Chondrocyte (in vitro differentiated cells): ENCODE data around the gene SLC43A2. TPM values are rescaled to one million over a fixed set of nuclear protein-coding genes. Genes with fewer than 3 reads are reported as not detected.

Source experiments
- DNase-seq: peaks from one replicate; pipeline ENCODE4 v3.0.0; 2021; ENCODE audit warnings: mixed read lengths, low spot score
- H3K27ac Mint-ChIP-seq: one replicate; pipeline ENCODE4 v1.8.0; 2021; ENCODE audit warnings: mild to moderate bottlenecking, moderate library complexity, mixed read lengths; ENCODE audit not compliant: unreplicated experiment
- H3K27me3 Mint-ChIP-seq: 2 replicates; pipeline ENCODE4 v1.8.0; 2021; ENCODE audit warnings: low read depth, mixed read lengths
- H3K36me3 Mint-ChIP-seq: 2 replicates; pipeline ENCODE4 v1.8.0; 2021; ENCODE audit warnings: low read depth, mixed read lengths
- H3K4me1 Mint-ChIP-seq: 2 replicates; pipeline ENCODE4 v1.8.0; 2021; ENCODE audit warnings: low read depth, mild to moderate bottlenecking, mixed read lengths
- H3K4me3 Mint-ChIP-seq: one replicate; pipeline ENCODE4 v1.8.0; 2021; ENCODE audit warnings: mild to moderate bottlenecking, moderate library complexity, mixed read lengths; ENCODE audit not compliant: unreplicated experiment
- H3K9me3 Mint-ChIP-seq: 2 replicates; pipeline ENCODE4 v1.8.0; 2021; ENCODE audit warnings: low read depth, mixed read lengths
- total RNA-seq: library from RNA; stranded (reverse); gene quantifications from 3 replicates; pipeline ENCODE4 v1.2.1, GENCODE V29; 2021
- TF ChIP-seq, protein P1 (sequence below): fragments of 200-600 bp; sonication (generic); IDR thresholded peaks from 2 replicates; pipeline ENCODE4 v1.5.0; 2021; ENCODE audit warnings: antibody characterized with exemption, mild to moderate bottlenecking, moderate library complexity

SLC43A2 gene
- total RNA-seq, 1 donor from 2014 or later: 3.3 TPM

GRCh38 chr17:1522626-1523025, 106.0 kb downstream of the SLC43A2 start:
- no peak for DNase-seq
- Mint-ChIP-seq H3K36me3 (peaks cover 4% of the 10 kb centered on the region), H3K27ac (no peak overlapping the region), H3K4me1 (peaks cover 3% of the 10 kb centered on the region), H3K27me3 (no peaks in the 10 kb centered on the region), H3K4me3 (no peak overlapping the region), H3K9me3 (no peaks in the 10 kb centered on the region)
- TF ChIP-seq, protein P1, sequence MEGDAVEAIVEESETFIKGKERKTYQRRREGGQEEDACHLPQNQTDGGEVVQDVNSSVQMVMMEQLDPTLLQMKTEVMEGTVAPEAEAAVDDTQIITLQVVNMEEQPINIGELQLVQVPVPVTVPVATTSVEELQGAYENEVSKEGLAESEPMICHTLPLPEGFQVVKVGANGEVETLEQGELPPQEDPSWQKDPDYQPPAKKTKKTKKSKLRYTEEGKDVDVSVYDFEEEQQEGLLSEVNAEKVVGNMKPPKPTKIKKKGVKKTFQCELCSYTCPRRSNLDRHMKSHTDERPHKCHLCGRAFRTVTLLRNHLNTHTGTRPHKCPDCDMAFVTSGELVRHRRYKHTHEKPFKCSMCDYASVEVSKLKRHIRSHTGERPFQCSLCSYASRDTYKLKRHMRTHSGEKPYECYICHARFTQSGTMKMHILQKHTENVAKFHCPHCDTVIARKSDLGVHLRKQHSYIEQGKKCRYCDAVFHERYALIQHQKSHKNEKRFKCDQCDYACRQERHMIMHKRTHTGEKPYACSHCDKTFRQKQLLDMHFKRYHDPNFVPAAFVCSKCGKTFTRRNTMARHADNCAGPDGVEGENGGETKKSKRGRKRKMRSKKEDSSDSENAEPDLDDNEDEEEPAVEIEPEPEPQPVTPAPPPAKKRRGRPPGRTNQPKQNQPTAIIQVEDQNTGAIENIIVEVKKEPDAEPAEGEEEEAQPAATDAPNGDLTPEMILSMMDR: no peak

DNA sequence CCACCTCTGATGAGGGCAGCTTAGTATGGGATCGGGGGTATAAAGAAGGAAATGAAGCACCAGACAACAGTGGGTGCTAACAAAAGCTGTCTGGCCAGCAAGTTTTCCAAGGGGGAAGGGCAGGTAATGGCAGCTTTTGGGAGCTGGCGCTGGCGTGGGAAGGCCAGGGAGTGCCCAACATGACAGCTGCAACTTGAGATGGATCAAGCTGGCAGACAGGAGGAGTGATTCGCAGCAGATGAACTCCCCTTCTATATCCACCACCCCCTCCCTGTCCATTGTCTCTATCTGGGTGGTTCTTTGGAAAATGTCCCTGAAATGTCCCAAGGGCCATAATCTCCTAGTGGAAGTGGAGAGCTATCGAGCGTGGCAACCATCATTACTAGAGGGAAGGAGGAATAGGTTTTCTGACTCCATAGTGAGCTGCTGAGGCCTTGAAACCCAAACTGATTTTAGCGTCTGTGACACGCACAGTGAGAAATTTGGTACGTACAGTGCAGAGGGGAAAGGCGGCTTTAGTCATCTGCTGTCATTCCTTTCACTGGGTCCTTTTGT, 107.5 kb downstream of the SLC43A2 start:
- H3K4me1 Mint-ChIP-seq: peaks cover 6% of the 10 kb centered on the region
- TF ChIP-seq, protein P1: no peak
- H3K27me3 Mint-ChIP-seq: no peaks in the 10 kb centered on the region
- peaks cover 4% of the 10 kb centered on the region for H3K36me3 Mint-ChIP-seq
- H3K4me3 Mint-ChIP-seq: no peak overlapping the region
- DNase-seq: no peak
- H3K9me3 Mint-ChIP-seq: no peaks in the 10 kb centered on the region
- no peak overlapping the region for H3K27ac Mint-ChIP-seq

GRCh38 chr17:1519678-1520077, 109.0 kb downstream of the SLC43A2 start:
- no peaks in the 10 kb centered on the region for H3K36me3 Mint-ChIP-seq
- peaks cover 18% of the 10 kb centered on the region for H3K4me1 Mint-ChIP-seq
- H3K9me3 Mint-ChIP-seq: no peaks in the 10 kb centered on the region
- no peaks in the 10 kb centered on the region for H3K27me3 Mint-ChIP-seq
- DNase-seq: no peak
- no peak overlapping the region for H3K4me3 Mint-ChIP-seq
- H3K27ac Mint-ChIP-seq: peak overlapping the region; percentile 45
- TF ChIP-seq, protein P1: no peak

Other genes with a start within 250 kb of the SLC43A2 start
- gene YWHAE, start 228.6 kb downstream of the SLC43A2 start, total RNA-seq: 362 to 407 TPM (median 372 TPM) in 3 replicates
- 65.8 to 70.4 TPM (median 70.4 TPM) in 3 replicates for gene CRK, start 172.6 kb downstream of the SLC43A2 start, total RNA-seq
- 216 to 329 TPM (median 329 TPM) in 3 replicates for gene MYO1C, start 136.1 kb downstream of the SLC43A2 start, total RNA-seq
- 30.2 to 35.3 TPM (median 34.3 TPM) in 3 replicates for gene INPP5K, start 112.2 kb downstream of the SLC43A2 start, total RNA-seq
- gene PITPNA, start 66.0 kb downstream of the SLC43A2 start, total RNA-seq: 60.7 to 69.1 TPM (median 68.2 TPM) in 3 replicates
- 0.42 to 0.64 TPM (median 0.51 TPM) in 3 replicates for gene SCARF1, start 16.9 kb upstream of the SLC43A2 start, total RNA-seq
- gene RILP, start 21.0 kb upstream of the SLC43A2 start, total RNA-seq: 1.8 to 2.0 TPM (median 1.8 TPM) in 3 replicates
- gene PRPF8, start 56.0 kb upstream of the SLC43A2 start, total RNA-seq: 164 to 235 TPM (median 164 TPM) in 3 replicates
- gene TLCD2, start 81.5 kb upstream of the SLC43A2 start, total RNA-seq: 5.6 to 9.5 TPM (median 9.2 TPM) in 3 replicates
- 14.8 to 18.6 TPM (median 16.2 TPM) in 3 replicates for gene WDR81, start 95.9 kb upstream of the SLC43A2 start, total RNA-seq
- 0.15 to 0.24 TPM (median 0.15 TPM) in 3 replicates for gene SERPINF2, start 114.0 kb upstream of the SLC43A2 start, total RNA-seq
- 14.6 to 69.2 TPM (median 15.2 TPM) in 3 replicates for gene SERPINF1, start 133.2 kb upstream of the SLC43A2 start, total RNA-seq
- 8.4 to 12.4 TPM (median 10.7 TPM) in 3 replicates for gene SMYD4, start 201.1 kb upstream of the SLC43A2 start, total RNA-seq
- 56.6 to 92.6 TPM (median 57.6 TPM) in 3 replicates for gene RPA1, start 201.2 kb upstream of the SLC43A2 start, total RNA-seq